ENCODE results near the gene KCNK15.

Gene KCNK15

DNA sequence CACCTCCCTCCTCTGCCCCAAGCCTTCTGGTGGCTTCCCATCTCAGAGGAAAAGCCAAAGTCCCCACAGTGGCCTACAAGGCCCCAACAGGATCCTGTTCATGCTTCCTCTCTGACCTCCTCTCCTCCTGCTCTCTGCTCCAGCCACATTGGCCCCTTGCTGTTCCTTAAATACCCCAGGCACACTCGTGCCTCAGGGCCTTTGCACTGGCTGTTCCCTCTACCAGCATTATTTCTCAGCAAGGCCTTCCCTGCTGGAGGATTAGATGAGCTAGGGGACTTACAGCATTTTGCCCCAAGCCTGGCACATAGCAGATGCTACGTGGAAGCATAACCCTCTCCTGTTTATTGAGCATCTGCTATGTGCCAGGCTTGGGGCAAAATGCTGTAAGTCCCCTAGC lies 22.7 kb upstream of the KCNK15 start:
- Histone ChIP-seq H3K27me3 (no peaks in the 10 kb centered on the region), H3K9me3 (no peaks in the 10 kb centered on the region), H3K4me3 (no peak overlapping the region), H3K27ac (peak overlapping the region; percentile 87 to 96), H3K4me1 (peaks cover 5 to 90% (median 38%) of the 10 kb centered on the region in 4 donors), H3K36me3 (peaks cover 0 to 69% (median 0%) of the 10 kb centered on the region in 3 donors)
- DNase-seq = no peak
- TF ChIP-seq, protein P1, sequence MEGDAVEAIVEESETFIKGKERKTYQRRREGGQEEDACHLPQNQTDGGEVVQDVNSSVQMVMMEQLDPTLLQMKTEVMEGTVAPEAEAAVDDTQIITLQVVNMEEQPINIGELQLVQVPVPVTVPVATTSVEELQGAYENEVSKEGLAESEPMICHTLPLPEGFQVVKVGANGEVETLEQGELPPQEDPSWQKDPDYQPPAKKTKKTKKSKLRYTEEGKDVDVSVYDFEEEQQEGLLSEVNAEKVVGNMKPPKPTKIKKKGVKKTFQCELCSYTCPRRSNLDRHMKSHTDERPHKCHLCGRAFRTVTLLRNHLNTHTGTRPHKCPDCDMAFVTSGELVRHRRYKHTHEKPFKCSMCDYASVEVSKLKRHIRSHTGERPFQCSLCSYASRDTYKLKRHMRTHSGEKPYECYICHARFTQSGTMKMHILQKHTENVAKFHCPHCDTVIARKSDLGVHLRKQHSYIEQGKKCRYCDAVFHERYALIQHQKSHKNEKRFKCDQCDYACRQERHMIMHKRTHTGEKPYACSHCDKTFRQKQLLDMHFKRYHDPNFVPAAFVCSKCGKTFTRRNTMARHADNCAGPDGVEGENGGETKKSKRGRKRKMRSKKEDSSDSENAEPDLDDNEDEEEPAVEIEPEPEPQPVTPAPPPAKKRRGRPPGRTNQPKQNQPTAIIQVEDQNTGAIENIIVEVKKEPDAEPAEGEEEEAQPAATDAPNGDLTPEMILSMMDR (IDR thresholded peaks at IDR 0.05) = no peak
- intact Hi-C loops (cut with DNase I; ENCODE audit: low total_unique reads) = no loop called here

DNA sequence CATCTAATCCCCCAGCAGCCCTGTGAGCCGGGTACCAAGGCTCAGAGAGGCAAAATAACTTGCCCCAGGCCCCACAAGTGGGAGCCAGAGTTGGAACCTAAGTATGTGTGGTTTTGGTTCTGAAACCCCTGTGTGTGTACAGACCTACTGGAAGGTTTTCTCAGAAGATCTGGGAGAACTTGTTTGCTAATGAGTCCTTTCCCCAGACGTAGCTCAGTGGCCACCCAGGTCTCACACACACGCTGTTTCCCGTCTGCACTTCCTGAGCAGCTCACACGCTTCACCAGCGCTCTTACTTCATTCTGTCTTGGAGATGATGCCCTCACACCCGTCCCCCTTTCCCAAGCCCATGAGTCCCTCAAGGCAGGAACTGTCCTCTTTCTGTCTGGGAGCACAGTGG lies 22.3 kb upstream of the KCNK15 start:
- peaks cover 5 to 90% (median 38%) of the 10 kb centered on the region in 4 donors for H3K4me1 ChIP-seq
- no peaks in the 10 kb centered on the region for H3K27me3 ChIP-seq
- no peaks in the 10 kb centered on the region for H3K9me3 ChIP-seq
- no peak for DNase-seq
- TF ChIP-seq, protein P1 (IDR thresholded peaks at IDR 0.05) = no peak
- H3K4me3 ChIP-seq = no peak overlapping the region
- H3K36me3 ChIP-seq = peaks cover 0 to 69% (median 0%) of the 10 kb centered on the region in 3 donors
- intact Hi-C loops (cut with DNase I; ENCODE audit: low total_unique reads) = no loop called here
- H3K27ac ChIP-seq = peak overlapping the region; percentile 87 to 96

DNA sequence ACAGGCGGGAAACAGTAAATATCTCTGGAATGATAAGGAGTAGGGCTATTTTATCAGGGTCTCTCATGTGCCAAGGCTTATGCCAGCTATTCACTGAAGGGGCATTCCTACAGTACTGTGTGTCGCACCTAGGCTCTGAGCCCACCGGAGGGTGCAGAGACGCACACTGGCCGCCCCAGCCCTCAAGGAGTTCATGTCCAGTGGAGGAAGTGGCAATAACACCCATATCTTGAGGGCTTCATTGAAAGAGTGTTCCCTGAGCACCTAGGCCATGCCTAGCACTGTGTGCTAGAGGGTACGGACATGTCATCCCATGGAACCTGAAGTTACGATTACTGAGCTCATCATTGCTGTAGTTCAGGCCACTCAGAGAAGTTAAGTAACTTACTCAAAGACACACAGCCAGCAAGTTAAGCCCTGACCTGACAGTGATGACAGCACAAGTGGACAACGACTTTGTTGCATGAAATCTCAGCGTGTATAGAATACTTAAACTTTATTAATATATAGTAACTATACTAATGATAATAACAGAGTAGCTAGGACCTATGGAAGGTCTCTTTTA lies 21.8 kb upstream of the KCNK15 start:
- no peak overlapping the region for H3K4me3 ChIP-seq
- TF ChIP-seq, protein P1 (IDR thresholded peaks at IDR 0.05) = no peak
- peaks cover 0 to 64% (median 0%) of the 10 kb centered on the region in 3 donors for H3K36me3 ChIP-seq
- H3K27me3 ChIP-seq = no peaks in the 10 kb centered on the region
- peak overlapping the region; percentile 87 to 96 for H3K27ac ChIP-seq
- H3K9me3 ChIP-seq = no peaks in the 10 kb centered on the region
- intact Hi-C loops (cut with DNase I; ENCODE audit: low total_unique reads) = no loop called here
- H3K4me1 ChIP-seq = peaks cover 2 to 89% (median 37%) of the 10 kb centered on the region in 4 donors
- no peak for DNase-seq

DNA sequence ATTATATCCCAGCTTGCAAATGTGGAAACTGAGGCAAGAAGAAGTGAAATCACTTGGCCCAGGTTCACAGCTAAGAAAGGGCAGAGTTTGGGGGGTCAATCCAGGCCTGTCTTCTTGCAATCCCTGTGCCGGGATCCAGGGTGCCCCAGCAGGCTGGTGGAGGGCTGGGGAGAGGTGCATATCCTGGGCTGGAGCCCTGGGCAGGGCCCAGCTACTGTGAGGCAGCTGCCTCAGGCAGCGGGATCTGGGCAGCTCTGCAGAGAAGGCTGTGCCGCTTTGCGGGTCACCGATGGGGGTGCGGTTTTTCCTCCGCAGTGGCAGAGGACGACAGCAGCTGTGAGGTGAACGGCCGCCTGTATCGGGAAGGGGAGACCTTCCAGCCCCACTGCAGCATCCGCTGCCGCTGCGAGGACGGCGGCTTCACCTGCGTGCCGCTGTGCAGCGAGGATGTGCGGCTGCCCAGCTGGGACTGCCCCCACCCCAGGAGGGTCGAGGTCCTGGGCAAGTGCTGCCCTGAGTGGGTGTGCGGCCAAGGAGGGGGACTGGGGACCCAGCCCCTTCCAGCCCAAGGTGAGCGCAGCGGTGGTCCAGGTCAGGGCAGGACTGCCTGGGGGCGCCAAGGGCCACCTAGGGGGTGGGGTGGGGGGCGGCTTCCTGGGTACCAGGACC lies 21.1 kb upstream of the KCNK15 start:
- intact Hi-C loops (cut with DNase I; ENCODE audit: low total_unique reads) = no loop called here
- no peak for DNase-seq
- TF ChIP-seq, protein P1 (IDR thresholded peaks at IDR 0.05) = no peak
- no peak overlapping the region for H3K4me3 ChIP-seq
- H3K9me3 ChIP-seq = no peaks in the 10 kb centered on the region
- peaks cover 0 to 62% (median 0%) of the 10 kb centered on the region in 3 donors for H3K36me3 ChIP-seq
- H3K4me1 ChIP-seq = peaks cover 0 to 88% (median 37%) of the 10 kb centered on the region in 4 donors
- no peaks in the 10 kb centered on the region for H3K27me3 ChIP-seq
- peak overlapping the region; percentile 87 to 96 for H3K27ac ChIP-seq

DNA sequence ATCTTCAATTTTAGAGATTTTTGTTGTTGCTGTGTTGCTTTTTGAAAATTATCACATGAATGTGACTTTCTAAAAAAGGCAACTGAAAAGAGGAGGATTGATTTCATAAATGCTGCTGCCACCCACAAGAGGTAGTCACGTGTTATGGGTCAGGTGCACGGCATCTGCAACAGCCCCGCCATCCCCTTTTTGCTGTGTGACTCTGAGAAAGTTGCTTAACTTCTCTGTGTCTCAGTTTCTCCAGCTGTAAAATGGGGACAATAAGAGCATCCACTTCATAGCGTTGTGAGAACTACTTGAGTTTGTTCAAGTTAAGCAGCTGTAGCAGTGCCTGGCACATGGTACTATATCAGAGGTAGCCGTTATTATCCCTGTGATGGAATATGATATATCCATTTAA lies 19.8 kb upstream of the KCNK15 start:
- H3K36me3 ChIP-seq = peaks cover 0 to 57% (median 0%) of the 10 kb centered on the region in 3 donors
- no peaks in the 10 kb centered on the region for H3K9me3 ChIP-seq
- H3K4me3 ChIP-seq = no peak overlapping the region
- TF ChIP-seq, protein P1 (IDR thresholded peaks at IDR 0.05) = no peak
- intact Hi-C loops (cut with DNase I; ENCODE audit: low total_unique reads) = no loop called here
- peak overlapping the region; percentile 87 to 92 for H3K27ac ChIP-seq
- no peak for DNase-seq
- no peaks in the 10 kb centered on the region for H3K27me3 ChIP-seq
- H3K4me1 ChIP-seq = peaks cover 0 to 88% (median 36%) of the 10 kb centered on the region in 4 donors

Measured in tibial artery (tissue), 4 donors.